ENCODE data around the gene AZIN2.

DNA sequence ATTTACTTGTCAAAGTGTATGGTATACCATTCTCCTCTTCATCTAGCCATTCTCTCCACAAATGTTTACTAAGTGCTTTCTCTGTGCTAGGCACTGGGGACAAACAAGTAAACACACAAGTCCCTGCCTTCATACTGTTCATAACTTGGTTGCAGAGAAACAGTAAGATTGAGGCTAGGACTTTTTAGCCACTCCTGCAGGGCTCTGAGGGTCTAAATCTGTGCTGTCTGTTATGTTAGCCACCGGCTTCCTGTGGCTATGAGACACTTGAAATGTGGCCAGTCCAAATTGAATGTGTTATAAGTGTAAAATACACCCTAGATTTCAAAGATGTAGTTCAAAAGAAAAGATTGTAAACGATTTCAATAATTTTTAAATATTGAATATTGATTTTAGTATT is 50.2 kb downstream of the AZIN2 start:
- TF ChIP-seq, protein P1, sequence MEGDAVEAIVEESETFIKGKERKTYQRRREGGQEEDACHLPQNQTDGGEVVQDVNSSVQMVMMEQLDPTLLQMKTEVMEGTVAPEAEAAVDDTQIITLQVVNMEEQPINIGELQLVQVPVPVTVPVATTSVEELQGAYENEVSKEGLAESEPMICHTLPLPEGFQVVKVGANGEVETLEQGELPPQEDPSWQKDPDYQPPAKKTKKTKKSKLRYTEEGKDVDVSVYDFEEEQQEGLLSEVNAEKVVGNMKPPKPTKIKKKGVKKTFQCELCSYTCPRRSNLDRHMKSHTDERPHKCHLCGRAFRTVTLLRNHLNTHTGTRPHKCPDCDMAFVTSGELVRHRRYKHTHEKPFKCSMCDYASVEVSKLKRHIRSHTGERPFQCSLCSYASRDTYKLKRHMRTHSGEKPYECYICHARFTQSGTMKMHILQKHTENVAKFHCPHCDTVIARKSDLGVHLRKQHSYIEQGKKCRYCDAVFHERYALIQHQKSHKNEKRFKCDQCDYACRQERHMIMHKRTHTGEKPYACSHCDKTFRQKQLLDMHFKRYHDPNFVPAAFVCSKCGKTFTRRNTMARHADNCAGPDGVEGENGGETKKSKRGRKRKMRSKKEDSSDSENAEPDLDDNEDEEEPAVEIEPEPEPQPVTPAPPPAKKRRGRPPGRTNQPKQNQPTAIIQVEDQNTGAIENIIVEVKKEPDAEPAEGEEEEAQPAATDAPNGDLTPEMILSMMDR (IDR thresholded peaks at IDR 0.05) = no peak
- TF ChIP-seq EP300 (IDR thresholded peaks at IDR 0.05) (no peak), POLR2A (IDR thresholded peaks at IDR 0.05) (no peak)

Measured in ovary (tissue), 3 donors.